CD4-positive, alpha-beta T cell treated with Interferon alpha-2 for 1 hour (primary cell): ENCODE measurements around the gene ASH1L.
A peak's percentile ranks its signal among the peaks of the same experiment; 100 is the strongest.

Experiments
- DNase-seq, 2 donors: peaks; one replicate each; pipeline ENCODE4 v3.0.0-alpha.2; 2020 to 2022

The ASH1L gene

GRCh38 chr1:155324717-155325602 lies 237.6 kb downstream of the ASH1L start:
- no peak for DNase-seq

GRCh38 chr1:155324037-155324716 lies 238.4 kb downstream of the ASH1L start:
- peak; percentile 87 to 91 for DNase-seq

- DNase-seq = peak; percentile 78 to 87
Measured at GRCh38 chr1:155323729-155324036, 238.9 kb downstream of the ASH1L start.

GRCh38 chr1:155322953-155323728 lies 239.5 kb downstream of the ASH1L start:
- DNase-seq = peak; percentile 78 to 85

GRCh38 chr1:155322571-155322952 lies 240.0 kb downstream of the ASH1L start:
- no peak for DNase-seq

- no peak for DNase-seq
Measured at GRCh38 chr1:155321639-155322503, 240.7 kb downstream of the ASH1L start.

GRCh38 chr1:155320661-155321617 lies 241.7 kb downstream of the ASH1L start, which contains the start of gene RUSC1:
RUSC1 (plus strand) TSS chr1:155320894; CDS start chr1:155321774, 880 bp downstream.
- peak; percentile 73 to 75 for DNase-seq

- no peak for DNase-seq
Measured at GRCh38 chr1:155320252-155320651, 242.4 kb downstream of the ASH1L start.

- no peak for DNase-seq
Measured at GRCh38 chr1:155319536-155319935, 243.1 kb downstream of the ASH1L start.

- no peak for DNase-seq
Measured at GRCh38 chr1:155318082-155318481, 244.5 kb downstream of the ASH1L start.

GRCh38 chr1:155316922-155317321 lies 245.7 kb downstream of the ASH1L start:
- DNase-seq = no peak

- no peak for DNase-seq
Measured at GRCh38 chr1:155313261-155313660, 249.3 kb downstream of the ASH1L start.

GRCh38 chr1:155309423-155310021 lies 253.1 kb downstream of the ASH1L start:
- no peak for DNase-seq

GRCh38 chr1:155308493-155309422 lies 253.8 kb downstream of the ASH1L start, which contains the start of gene FDPS:
FDPS (plus strand) TSS chr1:155308866; CDS start chr1:155309790, 924 bp downstream.
- DNase-seq = peak; percentile 98 to 99

- DNase-seq = peak in 1 of 2 donors; percentile 34
Measured at GRCh38 chr1:155307247-155307740, 255.3 kb downstream of the ASH1L start.

- DNase-seq = no peak
Measured at GRCh38 chr1:155305881-155306391, 256.7 kb downstream of the ASH1L start.

- no peak for DNase-seq
Measured at GRCh38 chr1:155304558-155305063, 258.0 kb downstream of the ASH1L start.

GRCh38 chr1:155301342-155301841 lies 261.2 kb downstream of the ASH1L start, which contains the start of gene PKLR:
PKLR (minus strand) TSS chr1:155301438; CDS start chr1:155301395, 43 bp downstream.
- no peak for DNase-seq
